Measurements from ENCODE around the gene PTPN11.

DNA sequence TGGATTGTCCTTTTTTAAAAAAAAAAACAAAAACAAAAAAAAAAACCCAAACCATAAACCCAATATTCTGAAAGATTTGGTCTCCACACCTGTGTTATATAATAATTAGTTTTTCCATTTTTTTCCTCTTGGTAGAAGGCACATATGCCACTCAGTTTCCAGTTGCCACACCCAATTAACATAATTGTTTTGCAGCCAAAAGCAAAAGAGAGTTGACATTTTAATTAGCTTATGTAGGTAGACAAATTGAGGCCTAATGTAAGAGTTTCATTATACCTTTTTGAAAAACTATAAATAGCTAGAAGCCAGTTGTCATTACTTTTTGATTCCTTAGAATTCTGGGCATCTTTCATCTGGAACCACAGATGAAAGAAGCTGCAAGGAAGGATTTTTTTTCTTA lies 21.0 kb downstream of the PTPN11 start:
- TF ChIP-seq, protein P1, sequence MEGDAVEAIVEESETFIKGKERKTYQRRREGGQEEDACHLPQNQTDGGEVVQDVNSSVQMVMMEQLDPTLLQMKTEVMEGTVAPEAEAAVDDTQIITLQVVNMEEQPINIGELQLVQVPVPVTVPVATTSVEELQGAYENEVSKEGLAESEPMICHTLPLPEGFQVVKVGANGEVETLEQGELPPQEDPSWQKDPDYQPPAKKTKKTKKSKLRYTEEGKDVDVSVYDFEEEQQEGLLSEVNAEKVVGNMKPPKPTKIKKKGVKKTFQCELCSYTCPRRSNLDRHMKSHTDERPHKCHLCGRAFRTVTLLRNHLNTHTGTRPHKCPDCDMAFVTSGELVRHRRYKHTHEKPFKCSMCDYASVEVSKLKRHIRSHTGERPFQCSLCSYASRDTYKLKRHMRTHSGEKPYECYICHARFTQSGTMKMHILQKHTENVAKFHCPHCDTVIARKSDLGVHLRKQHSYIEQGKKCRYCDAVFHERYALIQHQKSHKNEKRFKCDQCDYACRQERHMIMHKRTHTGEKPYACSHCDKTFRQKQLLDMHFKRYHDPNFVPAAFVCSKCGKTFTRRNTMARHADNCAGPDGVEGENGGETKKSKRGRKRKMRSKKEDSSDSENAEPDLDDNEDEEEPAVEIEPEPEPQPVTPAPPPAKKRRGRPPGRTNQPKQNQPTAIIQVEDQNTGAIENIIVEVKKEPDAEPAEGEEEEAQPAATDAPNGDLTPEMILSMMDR (IDR thresholded peaks at IDR 0.05; ENCODE audit: borderline replicate concordance, extremely low read depth, low read length, poor library complexity, severe bottlenecking): no peak
- no peak for TF ChIP-seq EZH2 (IDR thresholded peaks at IDR 0.05; ENCODE audit: borderline replicate concordance, low read depth, low read length, severe bottlenecking)

Data from DND-41 (cell line).